BJ (cell line): ENCODE measurements around the gene APLNR. TPM values are rescaled to one million over a fixed set of nuclear protein-coding genes. Genes with fewer than 3 reads are reported as not detected.

Source experiments
- CTCF ChIA-PET: fragments of 350-600 bp; formaldehyde crosslinking; extraction: SDS; loops from one replicate; lab custom pipeline; 2021; ENCODE audit warnings: antibody characterized with exemption, inconsistent platforms; lab: Yijun Ruan, JAX
- POLR2A ChIA-PET: fragments of 300-600 bp; sonication (Branson Sonifier 250); formaldehyde crosslinking; extraction: SDS; loops from one replicate; lab custom pipeline; 2021; ENCODE audit warnings: antibody characterized with exemption; lab: Charles Lee
- DNase-seq: peaks from one replicate; pipeline ENCODE4 v3.0.0-alpha.2; 2011; ENCODE audit warnings: low read depth
- H3K27me3 ChIP-seq: 2 replicates; pipeline ENCODE4 v1.6.0; 2011; ENCODE audit warnings: low read length; ENCODE audit not compliant: control insufficient read depth, insufficient read depth
- H3K36me3 ChIP-seq: 2 replicates; pipeline ENCODE4 v1.5.1; 2011; ENCODE audit warnings: low read length; ENCODE audit not compliant: control insufficient read depth, insufficient read depth
- H3K4me3 ChIP-seq: 2 replicates; pipeline ENCODE4 v1.5.1; 2011; ENCODE audit warnings: low read depth, mild to moderate bottlenecking, control low read depth, low read length
- CTCF ChIP-seq: IDR thresholded peaks from 2 replicates; pipeline ENCODE4 v1.5.1; 2011; ENCODE audit warnings: low read depth, mild to moderate bottlenecking, control low read depth, inconsistent platforms, low read length, moderate library complexity; ENCODE audit not compliant: insufficient read depth
- polyA plus RNA-seq: library from polyadenylated mRNA; depleted of rRNA; stranded (reverse); fragments of >200 nt; gene quantifications from 2 replicates; pipeline ENCODE4 v1.2.3, GENCODE V29; 2011

Gene APLNR
- polyA plus RNA-seq, 1 experiment, result not detected

- Histone ChIP-seq H3K4me3 (no peak overlapping the region), H3K27me3 (peaks cover 12% of the 10 kb centered on the region), H3K36me3 (no peaks in the 10 kb centered on the region)
- ChIA-PET CTCF (interaction anchor here (1.4 kb wide), 1 partner anchor 19 kb away, joined by 12 read pairs; no protein-coding TSS in a partner anchor), POLR2A (interaction anchor here (0.6 kb wide), 2 partner anchors 91 to 380 kb away, joined by 3 to 5 read pairs; no protein-coding TSS in a partner anchor)
- TF ChIP-seq CTCF, result no peak
- DNase-seq, result no peak
Measured at GRCh38 chr11:57230316-57230715, 6.7 kb downstream of the APLNR start.

GRCh38 chr11:57228600-57228999, 8.4 kb downstream of the APLNR start:
- no peak for DNase-seq
- Histone ChIP-seq H3K36me3 (no peaks in the 10 kb centered on the region), H3K27me3 (peaks cover 6% of the 10 kb centered on the region), H3K4me3 (no peak overlapping the region)
- CTCF ChIA-PET, result no interaction called here
- POLR2A ChIA-PET, result no interaction called here
- TF ChIP-seq CTCF, result no peak

GRCh38 chr11:57224537-57224936, 12.5 kb downstream of the APLNR start:
- no peak overlapping the region for H3K4me3 ChIP-seq
- no peak for TF ChIP-seq CTCF
- ChIA-PET CTCF (interaction anchor here (0.9 to 2.8 kb wide), 4 partner anchors 16 to 57 kb away, joined by 3 to 16 read pairs (median 4); no protein-coding TSS in a partner anchor), POLR2A (no interaction called here)
- DNase-seq, result no peak
- H3K27me3 ChIP-seq, result no peaks in the 10 kb centered on the region; the same call in 1 of the 2 replicates
- no peaks in the 10 kb centered on the region for H3K36me3 ChIP-seq

GRCh38 chr11:57224128-57224527, 12.9 kb downstream of the APLNR start:
- POLR2A ChIA-PET, result no interaction called here
- H3K36me3 ChIP-seq, result no peaks in the 10 kb centered on the region
- no peaks in the 10 kb centered on the region; the same call in 1 of the 2 replicates for H3K27me3 ChIP-seq
- no peak for TF ChIP-seq CTCF
- DNase-seq, result no peak
- CTCF ChIA-PET, result interaction anchor here (0.7 to 2.8 kb wide), 5 partner anchors 16 to 56 kb away, joined by 3 to 16 read pairs (median 3); no protein-coding TSS in a partner anchor
- H3K4me3 ChIP-seq, result no peak overlapping the region

- ChIA-PET POLR2A (no interaction called here), CTCF (interaction anchor here (0.7 to 2.8 kb wide), 3 partner anchors 20 to 40 kb away, joined by 3 to 16 read pairs (median 4); no protein-coding TSS in a partner anchor)
- no peak overlapping the region for H3K4me3 ChIP-seq
- H3K36me3 ChIP-seq, result no peaks in the 10 kb centered on the region
- H3K27me3 ChIP-seq, result no peaks in the 10 kb centered on the region; the same call in 1 of the 2 replicates
- TF ChIP-seq CTCF, result no peak
- no peak for DNase-seq
Measured at GRCh38 chr11:57223601-57224000, 13.4 kb downstream of the APLNR start.
